Spinal cord (tissue), 4 donors: ENCODE data around the gene CHRNG. TPM values are rescaled to one million over a fixed set of nuclear protein-coding genes. Genes with fewer than 3 reads are reported as not detected.

Experiments used
- polyA plus RNA-seq, 2 donors: library from polyadenylated mRNA; unstranded; fragments of 120-200 nt; gene quantifications; one replicate each; pipeline ENCODE4 v1.2.1, GENCODE V29; 2013; ENCODE audit not compliant: insufficient read length in 2 of 2
- total RNA-seq, 2 donors: library from RNA; depleted of rRNA in 1 of 2; stranded (reverse); fragments of 120-200 nt in 1 of 2; fragments of >200 nt in 1 of 2; gene quantifications; one replicate each; pipeline versions ENCODE4 v1.2.3 to v1.2.4, GENCODE V29; 2013 to 2014

CHRNG gene
- total and polyA plus RNA-seq, 4 donors, result 0.06 to 0.35 (median 0.35) TPM; not detected in 1

Other genes with a start within 250 kb of the CHRNG start
- gene ALPP, start 160.9 kb upstream of the CHRNG start, total RNA-seq, result under 1 TPM in 1 of 2 donors, not detected in 1; 0.06 TPM
- under 1 TPM; 0.10 to 0.30 TPM for gene ALPP, start 160.9 kb upstream of the CHRNG start, polyA plus RNA-seq
- not detected for gene ALPG, start 132.8 kb upstream of the CHRNG start, total RNA-seq
- gene ALPG, start 132.8 kb upstream of the CHRNG start, polyA plus RNA-seq, result under 1 TPM; 0.09 to 0.13 TPM
- gene ALPI, start 83.5 kb upstream of the CHRNG start, total RNA-seq, result under 1 TPM in 1 of 2 donors, not detected in 1; 0.20 TPM
- gene ALPI, start 83.5 kb upstream of the CHRNG start, polyA plus RNA-seq, result not detected
- 10 to 100 TPM; 23.5 to 25.2 TPM for gene ECEL1, start 51.9 kb upstream of the CHRNG start, total RNA-seq
- gene ECEL1, start 51.9 kb upstream of the CHRNG start, polyA plus RNA-seq, result 10 to 100 TPM; 80.4 to 82.6 TPM
- gene PRSS56, start 19.3 kb upstream of the CHRNG start, total RNA-seq, result 1 to 10 TPM in 1 of 2 donors, under 1 TPM in 1; 0.89 to 1.5 TPM
- gene PRSS56, start 19.3 kb upstream of the CHRNG start, polyA plus RNA-seq, result 1 to 10 TPM; 4.8 to 5.8 TPM
- under 1 TPM; 0.10 to 0.17 TPM for gene CHRND, start 13.5 kb upstream of the CHRNG start, total RNA-seq
- under 1 TPM; 0.40 to 0.74 TPM for gene CHRND, start 13.5 kb upstream of the CHRNG start, polyA plus RNA-seq
- gene TIGD1, start 10.9 kb downstream of the CHRNG start, total RNA-seq, result 10 to 100 TPM in 1 of 2 donors, 1 to 10 TPM in 1; 5.9 to 11.1 TPM
- 10 to 100 TPM in 1 of 2 donors, 1 to 10 TPM in 1; 9.8 to 10.8 TPM for gene TIGD1, start 10.9 kb downstream of the CHRNG start, polyA plus RNA-seq
- gene EIF4E2, start 11.0 kb downstream of the CHRNG start, total RNA-seq, result 10 to 100 TPM; 37.4 to 84.4 TPM
- 10 to 100 TPM; 71.7 to 72.7 TPM for gene EIF4E2, start 11.0 kb downstream of the CHRNG start, polyA plus RNA-seq
- gene EFHD1, start 93.9 kb downstream of the CHRNG start, total RNA-seq, result 10 to 100 TPM in 1 of 2 donors, 1 to 10 TPM in 1; 6.5 to 13.7 TPM
- gene EFHD1, start 93.9 kb downstream of the CHRNG start, polyA plus RNA-seq, result 10 to 100 TPM; 42.9 to 49.0 TPM
- gene GIGYF2, start 157.6 kb downstream of the CHRNG start, total RNA-seq, result 10 to 100 TPM; 81.5 to 98.7 TPM
- 10 to 100 TPM; 38.9 to 49.5 TPM for gene GIGYF2, start 157.6 kb downstream of the CHRNG start, polyA plus RNA-seq
- gene KCNJ13, start 236.9 kb downstream of the CHRNG start, total RNA-seq, result 10 to 100 TPM; 10.1 to 94.8 TPM
- gene KCNJ13, start 236.9 kb downstream of the CHRNG start, polyA plus RNA-seq, result 1 to 10 TPM in 1 of 2 donors, under 1 TPM in 1; 0.24 to 8.6 TPM